ENCODE measurements around the gene MFNG.
A peak's percentile ranks its signal among the peaks of the same experiment; 100 is the strongest.
"Not testable (repeated sequence)": the region's sequence is repeated elsewhere in the genome, so short reads cannot be mapped to it uniquely, and the experiment has no call there.

MFNG gene, protein sequence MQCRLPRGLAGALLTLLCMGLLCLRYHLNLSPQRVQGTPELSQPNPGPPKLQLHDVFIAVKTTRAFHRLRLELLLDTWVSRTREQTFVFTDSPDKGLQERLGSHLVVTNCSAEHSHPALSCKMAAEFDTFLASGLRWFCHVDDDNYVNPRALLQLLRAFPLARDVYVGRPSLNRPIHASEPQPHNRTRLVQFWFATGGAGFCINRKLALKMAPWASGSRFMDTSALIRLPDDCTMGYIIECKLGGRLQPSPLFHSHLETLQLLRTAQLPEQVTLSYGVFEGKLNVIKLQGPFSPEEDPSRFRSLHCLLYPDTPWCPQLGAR

DNA sequence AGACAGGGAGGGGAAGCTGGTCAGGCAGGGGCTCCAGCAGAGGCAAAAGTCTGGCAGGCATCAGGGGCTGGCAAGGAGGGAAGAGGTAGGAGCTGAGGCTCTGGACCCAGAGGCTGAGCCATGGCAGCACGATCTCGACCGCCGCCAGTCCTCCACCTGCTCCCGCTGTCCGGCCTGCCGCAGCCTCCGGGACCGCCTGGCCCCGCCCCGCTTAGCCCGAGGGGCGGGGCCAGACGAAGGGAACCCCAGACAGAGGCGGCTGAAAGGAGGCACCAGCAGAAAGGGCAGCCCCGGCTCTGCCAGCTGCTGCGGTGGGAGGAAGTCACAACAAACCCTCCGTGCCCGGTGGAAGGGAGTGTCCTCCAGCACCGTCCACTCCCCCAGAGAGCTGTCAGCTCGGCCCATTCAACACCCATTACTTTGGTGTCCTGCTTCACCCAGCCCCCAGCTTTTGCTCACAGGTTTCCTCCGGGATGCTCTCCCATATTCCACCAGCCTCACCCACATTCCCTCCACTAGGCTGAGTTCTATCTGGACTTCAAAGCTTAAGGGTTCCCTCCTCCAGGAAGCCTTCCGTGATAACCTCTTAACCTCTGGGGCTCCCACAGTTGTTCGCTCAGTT lies at the start of gene MFNG:
Gene MFNG, minus strand, starts transcription at position 161 of the 622 bp plus-strand sequence. CDS start 207 bp downstream, outside the sequence.
- Mint-ChIP-seq H3K4me1 (peaks cover 49% of the 10 kb centered on the region), H3K36me3 (peaks cover 6% of the 10 kb centered on the region), H3K4me3 (peak within 1 kb of the TSS; percentile 98), H3K9me3 (no peaks in the 10 kb centered on the region), H3K27ac (peak within 1 kb of the TSS; percentile 92), H3K27me3 (no peaks in the 10 kb centered on the region)
- ATAC-seq (ENCODE audit: low read depth) (peak; percentile 77), DNase-seq (ENCODE audit: low spot score in 2 of 2) (peak; percentile 65 to 68)

DNA sequence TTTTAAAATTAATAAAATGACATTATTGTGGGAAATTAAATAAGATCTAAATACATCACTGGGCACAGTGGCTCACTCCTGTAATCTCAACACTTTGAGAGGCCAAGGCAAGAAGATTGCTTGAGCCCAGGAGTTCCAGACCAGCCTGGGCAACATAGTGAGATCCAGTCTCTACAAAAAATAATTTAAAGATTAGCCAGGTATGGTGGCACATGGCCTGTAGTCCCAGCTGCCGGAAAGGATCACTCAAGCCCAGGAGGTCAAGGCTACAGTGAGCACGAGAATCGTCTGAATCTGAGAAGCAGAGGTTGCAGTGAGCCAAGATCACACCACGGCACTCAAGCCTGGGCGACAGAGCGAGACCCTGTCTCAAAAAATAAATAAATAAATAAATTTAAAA lies 49.0 kb upstream of the MFNG start:
- ATAC-seq (ENCODE audit: low read depth) (no peak), DNase-seq (ENCODE audit: low spot score in 2 of 2) (no peak)
- Mint-ChIP-seq H3K4me3 (no peak overlapping the region), H3K36me3 (no peaks in the 10 kb centered on the region), H3K27ac (no peak overlapping the region), H3K4me1 (peaks cover 12% of the 10 kb centered on the region), H3K9me3 (no peaks in the 10 kb centered on the region), H3K27me3 (peaks cover 3% of the 10 kb centered on the region)

DNA sequence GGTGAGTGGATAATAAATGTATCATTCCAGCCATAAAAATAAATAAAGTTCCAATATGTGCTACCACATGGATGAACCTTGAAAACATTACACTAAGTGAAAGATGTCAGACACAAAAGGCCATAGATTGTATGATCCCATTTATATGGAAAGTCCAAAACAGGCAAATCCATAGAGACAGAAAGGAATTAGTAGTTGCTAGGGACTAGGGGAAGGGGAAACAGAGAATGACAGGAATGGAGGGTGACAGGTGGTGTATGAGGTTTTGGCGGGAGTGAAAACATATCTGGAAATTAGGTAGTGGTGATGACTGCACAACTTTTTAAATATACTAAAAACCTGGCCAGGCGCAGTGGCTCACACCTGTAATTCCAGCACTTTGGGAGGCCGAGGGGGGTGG lies 48.3 kb upstream of the MFNG start:
- no peaks in the 10 kb centered on the region for H3K9me3 Mint-ChIP-seq
- no peak overlapping the region for H3K4me3 Mint-ChIP-seq
- H3K27me3 Mint-ChIP-seq = peaks cover 3% of the 10 kb centered on the region
- no peak overlapping the region for H3K27ac Mint-ChIP-seq
- peaks cover 12% of the 10 kb centered on the region for H3K4me1 Mint-ChIP-seq
- no peaks in the 10 kb centered on the region for H3K36me3 Mint-ChIP-seq
- no peak for DNase-seq (ENCODE audit: low spot score in 2 of 2)
- no peak for ATAC-seq (ENCODE audit: low read depth)

DNA sequence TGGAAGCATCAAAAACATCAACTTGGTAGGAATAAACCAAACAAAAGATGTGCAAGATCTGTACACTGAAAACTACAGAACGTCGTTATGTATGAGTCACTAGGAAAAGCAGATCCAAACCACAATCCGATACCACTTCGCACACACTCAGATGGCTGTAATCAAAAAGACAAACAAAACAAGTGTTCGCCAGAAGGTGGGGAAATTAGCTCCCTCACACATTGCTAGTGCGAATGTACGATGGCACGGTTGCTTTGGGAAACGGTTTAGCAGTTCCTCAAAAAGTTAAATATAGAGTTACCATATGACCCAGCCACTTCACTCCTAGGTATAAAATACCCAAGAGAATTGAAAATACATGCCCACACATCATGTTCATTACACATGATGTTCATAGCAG lies 47.8 kb upstream of the MFNG start:
- no peak overlapping the region for H3K4me3 Mint-ChIP-seq
- DNase-seq (ENCODE audit: low spot score in 2 of 2) = no peak
- H3K9me3 Mint-ChIP-seq = no peaks in the 10 kb centered on the region
- H3K27me3 Mint-ChIP-seq = peaks cover 3% of the 10 kb centered on the region
- peaks cover 11% of the 10 kb centered on the region for H3K4me1 Mint-ChIP-seq
- ATAC-seq (ENCODE audit: low read depth) = no peak
- H3K36me3 Mint-ChIP-seq = no peaks in the 10 kb centered on the region
- H3K27ac Mint-ChIP-seq = no peak overlapping the region

DNA sequence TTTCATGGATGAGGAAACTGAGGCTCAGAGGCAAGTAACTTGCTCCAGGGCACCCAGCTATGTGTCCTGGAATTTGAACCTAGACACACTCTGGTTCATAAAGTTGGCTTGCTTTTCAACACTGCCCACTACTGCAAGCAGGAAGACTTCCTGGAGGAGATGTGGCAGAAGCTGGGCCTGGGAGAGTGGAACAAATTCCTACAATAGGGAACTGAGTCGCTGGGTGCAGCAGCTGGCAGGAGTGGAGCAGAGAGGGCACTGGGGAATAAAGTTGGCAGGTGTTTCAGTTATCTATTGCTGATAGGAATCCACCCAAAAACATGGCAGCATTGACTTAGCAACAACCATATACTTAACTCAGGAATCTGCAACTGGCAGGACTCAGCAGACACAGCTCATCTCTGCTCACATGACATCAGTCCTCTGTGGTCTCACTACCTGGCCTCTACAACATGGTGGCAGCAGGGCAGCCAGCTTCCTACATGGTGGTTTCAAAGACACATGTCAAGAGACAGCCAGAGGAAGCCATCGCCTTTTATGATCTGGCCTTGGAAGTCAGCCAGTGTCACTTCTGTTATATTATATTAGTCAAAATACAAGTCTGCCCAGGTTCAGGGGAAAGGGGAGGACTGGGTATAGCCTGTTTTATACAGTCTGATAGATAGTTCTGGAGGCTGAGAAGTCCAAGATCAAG lies 43.6 kb upstream of the MFNG start:
- DNase-seq (ENCODE audit: low spot score in 2 of 2) (no peak), ATAC-seq (ENCODE audit: low read depth) (no peak)
- no peak overlapping the region for H3K27ac Mint-ChIP-seq
- no peaks in the 10 kb centered on the region for H3K9me3 Mint-ChIP-seq
- H3K36me3 Mint-ChIP-seq = no peaks in the 10 kb centered on the region
- peaks cover 2% of the 10 kb centered on the region for H3K4me1 Mint-ChIP-seq
- no peak overlapping the region for H3K4me3 Mint-ChIP-seq
- peaks cover 6% of the 10 kb centered on the region for H3K27me3 Mint-ChIP-seq

DNA sequence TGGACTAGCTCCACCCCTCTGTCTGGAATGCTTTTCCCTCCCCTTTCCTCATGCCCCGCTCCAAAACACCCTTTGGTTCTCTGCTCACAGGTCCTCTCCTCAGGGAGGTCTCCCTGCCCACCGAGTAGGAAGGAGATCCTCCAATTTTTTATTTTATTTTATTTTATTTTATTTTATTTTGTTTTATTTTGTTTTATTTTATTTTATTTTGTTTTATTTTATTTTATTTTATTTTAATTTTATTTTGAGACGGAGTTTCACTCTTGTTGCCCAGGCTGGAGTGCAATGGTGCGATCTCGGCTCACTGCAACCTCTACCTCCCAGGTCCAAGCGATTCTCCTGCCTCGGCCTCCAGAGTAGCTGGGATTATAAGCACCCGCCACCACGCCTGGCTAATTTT lies 41.8 kb upstream of the MFNG start:
- not testable (repeated sequence) for H3K27ac Mint-ChIP-seq; DNase-seq (ENCODE audit: low spot score in 2 of 2); H3K4me3 Mint-ChIP-seq; H3K36me3 Mint-ChIP-seq; ATAC-seq (ENCODE audit: low read depth); H3K9me3 Mint-ChIP-seq; H3K4me1 Mint-ChIP-seq
- H3K27me3 Mint-ChIP-seq = peaks cover 11% of the 10 kb centered on the region

DNA sequence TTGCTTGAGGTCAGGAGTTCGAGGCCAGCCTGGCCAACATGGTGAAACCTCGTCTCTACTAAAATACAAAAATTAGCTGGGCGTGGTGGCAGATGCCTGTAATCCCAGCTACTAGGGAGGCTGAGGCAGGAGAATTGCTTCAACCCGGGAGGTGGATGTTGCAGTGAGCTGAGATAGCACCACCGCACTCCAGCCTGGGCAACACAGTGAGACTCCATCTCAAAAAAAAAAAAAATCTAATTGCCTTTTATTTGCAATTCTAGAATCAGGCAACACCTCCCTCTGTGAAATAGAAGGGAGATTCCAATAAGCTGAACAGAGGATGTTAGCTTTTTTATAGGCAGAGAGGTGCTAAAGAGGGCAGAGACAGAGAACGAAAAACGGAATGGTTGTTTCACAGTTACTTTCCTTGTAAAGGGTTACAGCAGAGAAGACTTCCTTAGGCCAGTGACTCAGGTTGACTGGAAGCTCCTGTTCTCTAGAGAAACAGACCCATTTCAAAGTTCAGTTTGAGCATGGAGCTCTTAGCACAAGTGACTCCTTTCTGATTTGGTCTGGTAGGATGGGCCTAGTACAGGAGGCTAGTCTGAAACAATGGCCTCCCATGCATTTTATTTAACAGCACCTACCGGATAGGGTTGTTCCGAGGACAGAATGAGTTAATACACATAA lies 41.0 kb upstream of the MFNG start:
- H3K27ac Mint-ChIP-seq; DNase-seq (ENCODE audit: low spot score in 2 of 2); H3K9me3 Mint-ChIP-seq; ATAC-seq (ENCODE audit: low read depth); H3K4me1 Mint-ChIP-seq; H3K4me3 Mint-ChIP-seq; H3K36me3 Mint-ChIP-seq: not testable (repeated sequence)
- H3K27me3 Mint-ChIP-seq = peaks cover 16% of the 10 kb centered on the region

DNA sequence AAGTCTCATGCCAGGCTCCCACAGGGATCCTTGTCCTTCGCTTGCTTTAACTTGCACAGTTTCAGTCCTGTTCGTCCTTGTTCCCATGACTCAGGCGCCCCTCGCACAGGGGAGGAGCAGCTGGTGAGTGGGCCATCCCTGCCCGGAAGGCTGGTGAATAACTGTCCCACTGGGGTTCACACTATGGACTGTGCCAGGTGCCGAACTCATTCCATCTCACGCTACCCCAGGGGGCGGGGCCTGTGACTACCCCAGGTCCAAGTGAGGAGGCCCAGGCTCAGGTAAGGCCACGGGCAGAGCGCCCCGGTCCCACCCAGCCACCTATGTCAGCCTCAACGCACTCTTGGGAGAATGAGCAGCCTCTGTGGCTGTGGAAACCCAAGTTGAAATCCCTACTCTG lies 40.2 kb upstream of the MFNG start:
- ATAC-seq (ENCODE audit: low read depth) = no peak
- peaks cover 16% of the 10 kb centered on the region for H3K27me3 Mint-ChIP-seq
- no peaks in the 10 kb centered on the region for H3K9me3 Mint-ChIP-seq
- no peaks in the 10 kb centered on the region for H3K4me1 Mint-ChIP-seq
- H3K27ac Mint-ChIP-seq = no peak overlapping the region
- H3K4me3 Mint-ChIP-seq = no peak overlapping the region
- no peaks in the 10 kb centered on the region for H3K36me3 Mint-ChIP-seq
- DNase-seq (ENCODE audit: low spot score in 2 of 2) = no peak

DNA sequence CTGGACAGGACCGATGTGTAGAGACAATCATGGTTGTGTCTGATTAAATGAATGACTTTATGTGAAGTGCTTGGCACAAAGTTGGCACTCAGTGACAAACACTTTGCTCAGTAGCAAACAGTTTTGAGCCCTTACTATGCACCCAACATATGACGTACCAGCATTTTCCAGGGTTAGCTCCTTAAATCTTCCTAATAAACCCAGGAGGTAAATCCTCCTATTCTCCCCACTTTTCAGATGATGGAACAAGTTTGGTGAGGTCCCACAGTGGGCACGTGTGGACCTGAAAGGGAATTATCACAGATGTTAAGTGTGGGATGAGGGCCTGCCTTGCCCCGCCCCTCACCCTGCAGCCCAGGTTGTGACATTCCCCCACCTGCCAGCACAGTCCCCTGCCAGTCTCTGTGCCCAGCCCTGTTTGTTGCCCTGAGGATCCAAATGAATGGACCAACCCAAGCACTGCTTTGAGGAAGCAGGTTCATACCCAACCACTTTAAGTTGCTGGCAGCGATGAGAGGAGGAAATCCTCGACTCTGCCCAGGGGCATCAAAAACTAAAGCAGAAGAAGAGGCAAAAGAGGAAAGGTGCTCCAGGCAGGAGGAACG lies 39.7 kb upstream of the MFNG start:
- no peaks in the 10 kb centered on the region for H3K4me1 Mint-ChIP-seq
- DNase-seq (ENCODE audit: low spot score in 2 of 2) (no peak), ATAC-seq (ENCODE audit: low read depth) (no peak)
- H3K27ac Mint-ChIP-seq = no peak overlapping the region
- H3K4me3 Mint-ChIP-seq = no peak overlapping the region
- H3K9me3 Mint-ChIP-seq = no peaks in the 10 kb centered on the region
- no peaks in the 10 kb centered on the region for H3K36me3 Mint-ChIP-seq
- H3K27me3 Mint-ChIP-seq = peaks cover 21% of the 10 kb centered on the region

DNA sequence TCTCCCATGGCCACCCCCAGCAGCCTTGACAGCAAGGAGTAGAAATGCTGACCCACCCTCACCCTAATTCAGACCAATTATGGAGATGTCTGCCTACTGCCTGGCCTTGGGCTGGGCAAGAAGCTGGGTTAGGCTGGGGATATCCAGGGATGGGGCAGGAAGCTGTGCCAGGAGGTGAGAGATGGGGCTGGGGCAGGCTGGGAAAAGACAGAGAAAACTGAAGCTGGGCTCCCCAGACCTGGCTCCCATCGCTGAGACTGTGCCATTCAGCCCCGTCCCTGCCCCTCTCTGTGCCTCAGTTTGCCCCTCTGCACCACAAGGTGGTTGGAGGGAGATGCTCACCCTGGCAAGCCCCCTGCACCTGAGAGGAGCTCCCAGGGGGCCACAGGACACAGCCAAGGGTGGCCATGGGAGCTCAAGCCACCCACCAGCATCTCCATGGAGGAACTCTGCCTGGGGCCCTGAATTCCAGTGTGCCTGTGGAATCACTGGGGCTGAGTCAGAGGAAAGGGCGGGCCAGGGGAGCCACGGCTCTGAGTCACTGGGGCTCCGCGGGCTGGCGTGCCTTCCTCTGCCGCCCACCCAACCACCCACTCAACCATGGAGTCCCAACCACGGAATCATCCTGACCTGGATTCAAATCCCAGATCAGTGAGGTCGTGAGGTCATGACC lies 39.0 kb upstream of the MFNG start:
- H3K27me3 Mint-ChIP-seq = peaks cover 22% of the 10 kb centered on the region
- H3K36me3 Mint-ChIP-seq = no peaks in the 10 kb centered on the region
- ATAC-seq (ENCODE audit: low read depth) = no peak
- H3K9me3 Mint-ChIP-seq = no peaks in the 10 kb centered on the region
- H3K4me1 Mint-ChIP-seq = no peaks in the 10 kb centered on the region
- no peak overlapping the region for H3K4me3 Mint-ChIP-seq
- DNase-seq (ENCODE audit: low spot score in 2 of 2) = no peak
- H3K27ac Mint-ChIP-seq = no peak overlapping the region

DNA sequence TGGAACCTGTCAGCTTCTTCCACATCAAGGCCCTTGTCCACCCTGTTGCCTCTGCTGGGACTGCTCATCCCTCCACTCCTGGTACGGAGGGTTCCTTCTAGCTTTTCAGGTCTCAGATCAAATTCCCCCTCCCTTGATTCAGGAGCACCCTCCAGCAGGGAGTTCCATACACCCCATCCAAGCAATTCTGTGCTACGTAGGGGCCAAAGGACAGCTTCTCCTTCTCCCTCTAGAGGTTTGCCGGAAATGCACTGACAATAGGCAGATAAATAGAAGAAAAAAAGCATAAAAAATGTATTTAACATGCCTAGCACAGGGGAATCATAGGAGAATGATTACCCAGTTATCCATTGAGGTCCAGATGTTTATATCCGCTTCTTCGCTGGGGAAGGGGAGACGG lies 36.3 kb upstream of the MFNG start:
- DNase-seq (ENCODE audit: low spot score in 2 of 2) (no peak), ATAC-seq (ENCODE audit: low read depth) (no peak)
- H3K27me3 Mint-ChIP-seq = peaks cover 26% of the 10 kb centered on the region
- H3K4me3 Mint-ChIP-seq = no peak overlapping the region
- no peak overlapping the region for H3K27ac Mint-ChIP-seq
- no peaks in the 10 kb centered on the region for H3K4me1 Mint-ChIP-seq
- no peaks in the 10 kb centered on the region for H3K36me3 Mint-ChIP-seq
- H3K9me3 Mint-ChIP-seq = no peaks in the 10 kb centered on the region

DNA sequence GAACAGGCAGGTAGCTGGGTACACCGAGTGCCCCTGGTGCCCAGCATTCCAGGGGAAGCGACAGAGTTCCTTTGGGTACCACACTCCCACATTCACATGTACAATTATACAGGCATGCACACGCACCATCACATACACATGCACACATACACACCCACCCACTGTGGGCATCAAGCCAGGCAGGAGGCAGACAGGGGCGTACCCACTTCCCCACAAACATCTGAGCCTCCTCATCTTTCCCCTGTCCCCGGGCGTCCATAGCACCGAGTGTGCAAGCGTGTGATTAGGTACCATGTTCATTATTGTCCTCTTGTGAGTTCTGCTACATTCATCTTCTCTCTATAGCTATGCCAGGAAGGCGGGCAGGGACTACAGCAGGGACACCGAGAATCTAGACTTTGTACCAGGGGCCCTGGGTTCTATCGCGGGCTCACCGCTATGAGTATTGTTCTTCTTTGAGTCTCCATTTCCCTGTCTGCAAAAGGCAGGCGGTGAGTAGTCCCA lies 35.1 kb upstream of the MFNG start:
- Mint-ChIP-seq H3K27ac (no peak overlapping the region), H3K27me3 (peaks cover 28% of the 10 kb centered on the region), H3K4me1 (no peaks in the 10 kb centered on the region), H3K9me3 (peaks cover 1% of the 10 kb centered on the region), H3K4me3 (no peak overlapping the region), H3K36me3 (no peaks in the 10 kb centered on the region)
- no peak for DNase-seq (ENCODE audit: low spot score in 2 of 2)
- ATAC-seq (ENCODE audit: low read depth) = no peak

DNA sequence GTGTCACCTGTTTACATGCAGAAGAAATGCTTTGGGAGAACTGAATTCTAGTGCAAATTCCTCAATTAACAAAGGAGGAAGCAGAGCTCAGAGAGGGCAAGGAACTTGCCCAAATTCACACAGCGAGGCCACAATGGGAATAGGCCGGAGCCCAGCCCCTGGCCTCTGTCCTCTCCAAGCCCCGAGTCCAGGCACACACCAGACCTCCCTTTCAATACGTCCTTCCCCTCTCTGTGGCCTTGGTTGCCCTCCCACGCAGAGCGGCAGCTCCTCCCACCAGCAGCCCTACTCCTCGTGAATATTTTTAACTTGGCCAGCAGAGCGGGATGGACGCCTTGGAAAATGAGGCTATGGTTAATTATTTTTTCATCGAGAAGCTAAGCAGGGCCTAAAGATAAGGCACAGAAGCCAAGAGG lies 34.6 kb upstream of the MFNG start:
- H3K4me3 Mint-ChIP-seq = no peak overlapping the region
- no peak for ATAC-seq (ENCODE audit: low read depth)
- no peak for DNase-seq (ENCODE audit: low spot score in 2 of 2)
- no peak overlapping the region for H3K27ac Mint-ChIP-seq
- no peaks in the 10 kb centered on the region for H3K4me1 Mint-ChIP-seq
- peaks cover 4% of the 10 kb centered on the region for H3K9me3 Mint-ChIP-seq
- H3K36me3 Mint-ChIP-seq = peaks cover 2% of the 10 kb centered on the region
- peaks cover 24% of the 10 kb centered on the region for H3K27me3 Mint-ChIP-seq
